Hepatocyte (in vitro differentiated cells): ENCODE data around the gene TBCD. TPM values are rescaled to one million over a fixed set of nuclear protein-coding genes. Genes with fewer than 3 reads are reported as not detected.

Experiments used
- DNase-seq: peaks from one replicate; pipeline ENCODE4 v3.0.0-alpha.2; 2016; ENCODE audit warnings: low spot score
- H2AFZ ChIP-seq: fragments of 200-600 bp; sonication (generic); 2 replicates; pipeline ENCODE4 v1.6.0; 2016; ENCODE audit warnings: antibody characterized with exemption, mild to moderate bottlenecking
- H3K27ac ChIP-seq: fragments of 200-600 bp; sonication (generic); 2 replicates; pipeline ENCODE4 v1.5.1; 2016; ENCODE audit warnings: mild to moderate bottlenecking
- H3K27me3 ChIP-seq: fragments of 200-600 bp; sonication (generic); 2 replicates; pipeline ENCODE4 v1.6.1; 2016
- H3K36me3 ChIP-seq: fragments of 200-600 bp; sonication (generic); replicated peaks from 2 replicates; pipeline ENCODE4 v1.5.1; 2016; ENCODE audit warnings: low read depth; ENCODE audit not compliant: insufficient read depth
- H3K4me1 ChIP-seq: fragments of 200-600 bp; sonication (generic); 2 replicates; pipeline ENCODE4 v1.5.1; 2016; ENCODE audit warnings: mild to moderate bottlenecking, moderate library complexity; ENCODE audit not compliant: insufficient read depth
- H3K4me2 ChIP-seq: fragments of 200-600 bp; sonication (generic); 2 replicates; pipeline ENCODE4 v1.6.0; 2016
- H3K4me3 ChIP-seq: fragments of 200-600 bp; sonication (generic); 2 replicates; pipeline ENCODE4 v1.5.1; 2016; ENCODE audit warnings: mild to moderate bottlenecking
- H3K79me2 ChIP-seq: fragments of 200-600 bp; sonication (generic); 2 replicates; pipeline ENCODE4 v1.6.0; 2017; ENCODE audit warnings: mild to moderate bottlenecking
- H3K9me2 ChIP-seq: fragments of 200-600 bp; sonication (generic); replicated peaks from 2 replicates; pipeline ENCODE4 v1.6.0; 2017; ENCODE audit warnings: mild to moderate bottlenecking; ENCODE audit not compliant: insufficient read depth
- H3K9me3 ChIP-seq: fragments of 200-600 bp; sonication (generic); 2 replicates; pipeline ENCODE4 v1.5.1; 2016; ENCODE audit warnings: low read depth, mild to moderate bottlenecking
- H4K20me1 ChIP-seq: fragments of 200-600 bp; sonication (generic); 2 replicates; pipeline ENCODE4 v1.6.0; 2016; ENCODE audit warnings: mild to moderate bottlenecking; ENCODE audit not compliant: insufficient read depth, poor library complexity, severe bottlenecking
- EZH2 ChIP-seq: fragments of 200-600 bp; sonication (generic); IDR thresholded peaks from 2 replicates; pipeline ENCODE4 v1.6.1; 2016; ENCODE audit warnings: antibody characterized with exemption, mild to moderate bottlenecking, borderline replicate concordance
- EZH2phosphoT487 ChIP-seq: fragments of 200-600 bp; sonication (generic); IDR thresholded peaks from one replicate; pipeline ENCODE4 v1.6.1; 2018; ENCODE audit warnings: antibody characterized with exemption, mild to moderate bottlenecking, low read depth, moderate library complexity; ENCODE audit not compliant: unreplicated experiment, severe bottlenecking
- WGBS: methylation state at CpG from one replicate; pipeline ENCODE4 v1.1.6; 2016; ENCODE audit warnings: low lambda C conversion rate; ENCODE audit errors: missing lambda C conversion rate; 5-methylcytosine and 5-hydroxymethylcytosine counted together
- polyA plus RNA-seq: library from polyadenylated mRNA; unstranded; fragments of >200 nt; fragmentation: Nextera tagmentation; extraction: Ambion mirVana; gene quantifications from 2 replicates; pipeline ENCODE4 v1.2.1, GENCODE V29; 2016
- total RNA-seq: library from RNA; depleted of rRNA; stranded (reverse); fragments of >200 nt; gene quantifications from 2 replicates; pipeline ENCODE4 v1.2.3, GENCODE V29; 2014
- TF ChIP-seq, protein P1 (sequence below): fragments of 200-600 bp; sonication (generic); IDR thresholded peaks from 2 replicates; pipeline ENCODE4 v1.5.1; 2016; ENCODE audit warnings: antibody characterized with exemption, mild to moderate bottlenecking; ENCODE audit not compliant: poor library complexity

TBCD gene
- total and polyA plus RNA-seq, 2 experiments from 2014 or later = 24.5 to 41.5 TPM

DNA sequence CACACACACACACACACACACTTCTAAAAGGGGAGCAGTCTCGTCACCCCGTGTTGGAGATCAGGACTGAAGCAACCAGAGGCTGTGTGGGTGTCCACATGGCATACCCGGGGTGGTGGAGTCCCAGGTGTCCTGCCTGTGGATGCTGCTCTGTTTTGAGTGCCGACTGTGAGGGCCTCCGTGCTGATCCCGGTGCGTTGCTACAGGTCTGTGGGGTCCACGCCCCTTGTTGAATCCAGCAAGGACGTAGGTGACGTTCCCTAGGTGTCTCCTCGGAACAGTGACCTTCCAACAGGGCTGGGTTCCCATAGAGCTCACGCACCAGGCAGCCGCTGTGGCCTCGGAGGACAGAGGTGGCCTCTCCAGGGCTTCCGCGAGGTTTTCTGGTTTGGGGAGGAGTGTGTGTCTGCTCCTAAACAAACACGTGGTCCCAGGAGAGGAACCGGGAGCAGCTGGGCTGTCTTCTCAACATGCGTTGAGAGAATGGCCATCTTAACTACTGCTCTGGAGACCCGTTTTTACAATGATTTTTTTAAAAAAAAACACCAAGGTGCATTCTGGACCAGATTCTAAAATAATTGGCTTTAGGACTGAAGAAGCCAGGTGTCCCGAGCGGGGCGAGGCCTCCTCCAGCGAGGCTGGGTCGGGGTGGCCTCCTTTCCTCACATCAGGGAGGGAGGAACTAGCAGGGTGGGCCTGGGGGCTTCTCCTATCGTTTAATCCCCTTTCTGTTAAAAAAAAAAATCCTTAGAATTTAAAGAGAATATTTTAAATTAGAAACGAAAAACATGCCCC, 188.6 kb downstream of the TBCD start:
- no peak overlapping the region for H2AFZ ChIP-seq
- DNase-seq = no peak
- no peaks in the 10 kb centered on the region for H4K20me1 ChIP-seq
- TF ChIP-seq, protein P1, sequence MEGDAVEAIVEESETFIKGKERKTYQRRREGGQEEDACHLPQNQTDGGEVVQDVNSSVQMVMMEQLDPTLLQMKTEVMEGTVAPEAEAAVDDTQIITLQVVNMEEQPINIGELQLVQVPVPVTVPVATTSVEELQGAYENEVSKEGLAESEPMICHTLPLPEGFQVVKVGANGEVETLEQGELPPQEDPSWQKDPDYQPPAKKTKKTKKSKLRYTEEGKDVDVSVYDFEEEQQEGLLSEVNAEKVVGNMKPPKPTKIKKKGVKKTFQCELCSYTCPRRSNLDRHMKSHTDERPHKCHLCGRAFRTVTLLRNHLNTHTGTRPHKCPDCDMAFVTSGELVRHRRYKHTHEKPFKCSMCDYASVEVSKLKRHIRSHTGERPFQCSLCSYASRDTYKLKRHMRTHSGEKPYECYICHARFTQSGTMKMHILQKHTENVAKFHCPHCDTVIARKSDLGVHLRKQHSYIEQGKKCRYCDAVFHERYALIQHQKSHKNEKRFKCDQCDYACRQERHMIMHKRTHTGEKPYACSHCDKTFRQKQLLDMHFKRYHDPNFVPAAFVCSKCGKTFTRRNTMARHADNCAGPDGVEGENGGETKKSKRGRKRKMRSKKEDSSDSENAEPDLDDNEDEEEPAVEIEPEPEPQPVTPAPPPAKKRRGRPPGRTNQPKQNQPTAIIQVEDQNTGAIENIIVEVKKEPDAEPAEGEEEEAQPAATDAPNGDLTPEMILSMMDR = no peak
- TF ChIP-seq EZH2 (no peak), EZH2phosphoT487 (no peak)
- peaks cover 10% of the 10 kb centered on the region for H3K9me3 ChIP-seq
- no peak overlapping the region for H3K27ac ChIP-seq
- no peak overlapping the region for H3K4me2 ChIP-seq
- no peaks in the 10 kb centered on the region for H3K9me2 ChIP-seq
- no peak overlapping the region for H3K4me3 ChIP-seq
- H3K36me3 ChIP-seq = no peaks in the 10 kb centered on the region
- no peaks in the 10 kb centered on the region for H3K4me1 ChIP-seq
- WGBS = 94% methylated on average over 27 of the region's 27 CpGs
- no peaks in the 10 kb centered on the region for H3K79me2 ChIP-seq
- H3K27me3 ChIP-seq = no peaks in the 10 kb centered on the region

DNA sequence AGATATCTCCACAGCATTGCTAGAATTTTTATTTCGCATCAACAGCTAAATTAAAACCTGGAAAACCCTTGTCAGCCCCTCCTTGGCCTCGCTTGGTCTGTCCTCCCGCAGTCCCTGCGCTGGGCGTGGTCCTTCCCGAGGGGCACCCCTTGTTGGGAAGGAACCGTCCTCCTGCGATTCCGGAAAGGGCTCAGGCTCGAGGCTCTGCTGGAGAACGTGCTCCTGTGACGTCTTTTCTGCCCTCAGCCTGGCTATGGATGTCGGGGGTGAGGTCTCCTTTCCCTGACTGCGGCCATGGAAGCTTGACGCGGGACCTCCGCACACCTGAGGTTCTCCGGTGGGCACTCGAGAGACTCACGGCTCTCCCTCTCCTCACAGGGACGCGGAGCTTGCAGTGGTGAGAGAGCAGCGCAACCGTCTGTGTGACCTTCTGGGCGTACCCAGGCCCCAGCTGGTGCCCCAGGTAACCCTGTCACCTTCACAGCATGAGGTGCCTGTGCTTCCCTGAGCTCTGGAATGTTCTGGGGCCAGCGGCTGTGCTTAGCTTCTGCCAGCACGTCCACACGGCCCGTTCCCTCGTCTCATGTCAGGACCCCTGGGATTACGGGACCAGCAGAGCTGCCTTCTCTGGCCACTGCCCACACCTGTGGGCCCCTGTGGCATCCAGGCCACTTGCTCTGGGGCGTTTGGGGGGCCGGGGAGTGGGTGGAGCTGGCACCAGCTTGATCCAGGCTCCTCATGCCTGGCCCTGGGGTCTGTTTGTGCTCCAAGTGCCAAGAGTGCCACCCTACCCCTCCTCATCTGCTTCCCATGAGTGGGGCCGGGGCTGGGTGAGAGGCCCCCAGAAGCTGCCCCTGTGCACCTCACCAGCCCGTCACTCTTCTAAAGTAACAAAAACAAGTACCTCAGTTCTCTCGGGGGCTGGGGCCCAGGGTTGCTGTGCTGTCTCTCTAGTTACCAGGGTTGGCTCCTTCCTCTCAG, 189.4 kb downstream of the TBCD start:
- TF ChIP-seq, protein P1 = no peak
- no peak for TF ChIP-seq EZH2
- TF ChIP-seq EZH2phosphoT487 = no peak
- Histone ChIP-seq H2AFZ (no peak overlapping the region), H3K79me2 (no peaks in the 10 kb centered on the region), H3K27ac (no peak overlapping the region), H4K20me1 (no peaks in the 10 kb centered on the region), H3K4me2 (no peak overlapping the region), H3K4me1 (no peaks in the 10 kb centered on the region), H3K36me3 (no peaks in the 10 kb centered on the region), H3K4me3 (no peak overlapping the region), H3K9me3 (peaks cover 10% of the 10 kb centered on the region), H3K9me2 (no peaks in the 10 kb centered on the region), H3K27me3 (no peaks in the 10 kb centered on the region)
- no peak for DNase-seq
- 96% methylated on average over 36 of the region's 36 CpGs for WGBS

DNA sequence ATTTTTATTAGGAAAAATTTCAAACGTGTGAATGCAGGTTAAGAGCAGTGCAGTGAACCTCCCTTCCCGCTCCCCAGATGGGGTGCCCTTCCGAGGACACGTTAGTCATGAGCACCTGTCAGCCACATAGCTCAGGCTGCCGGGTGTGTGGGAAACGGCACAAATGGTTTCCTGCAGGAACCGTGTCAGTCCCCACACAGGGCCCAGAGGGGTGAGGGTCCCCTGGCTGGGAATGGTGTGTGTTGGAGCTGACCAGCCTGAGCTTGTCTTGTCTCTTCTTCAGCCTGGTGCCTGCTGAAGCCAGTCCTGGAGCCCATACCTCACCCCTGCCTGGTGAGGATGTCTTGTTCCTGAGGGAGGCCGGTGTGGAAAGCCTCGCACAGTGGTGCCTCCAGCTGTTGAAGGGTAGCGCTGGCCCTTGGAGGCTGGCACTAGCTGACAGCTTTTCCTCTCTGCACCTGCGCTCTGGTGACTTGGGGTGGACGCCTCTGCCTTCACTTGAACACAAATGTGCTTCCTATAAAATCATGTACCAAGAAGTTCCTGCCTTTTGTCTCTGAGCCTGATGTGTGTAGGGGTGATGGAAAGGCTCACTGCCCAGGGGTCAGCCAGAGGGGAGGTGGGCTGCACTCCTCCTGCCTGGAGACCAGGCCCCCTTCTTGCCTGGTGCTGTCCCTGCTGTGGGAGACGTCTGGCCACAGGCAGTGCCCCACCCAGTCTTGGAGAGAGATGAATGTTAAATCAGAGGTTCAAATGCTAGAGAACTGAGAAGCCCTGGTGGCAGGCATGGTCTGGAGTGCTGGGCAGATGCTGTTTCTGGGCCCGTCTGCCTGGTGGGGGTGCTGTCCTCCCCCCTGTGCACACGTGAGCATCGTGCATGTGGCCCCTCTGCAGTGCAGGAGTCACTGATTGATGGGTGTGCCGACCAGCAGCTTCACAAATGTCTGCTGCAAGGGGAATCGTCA, 190.6 kb downstream of the TBCD start:
- no peak for DNase-seq
- Histone ChIP-seq H2AFZ (no peak overlapping the region), H3K4me1 (no peaks in the 10 kb centered on the region), H3K9me3 (peaks cover 10% of the 10 kb centered on the region), H3K4me3 (no peak overlapping the region), H3K36me3 (no peaks in the 10 kb centered on the region), H3K9me2 (no peaks in the 10 kb centered on the region), H3K4me2 (no peak overlapping the region), H3K27ac (no peak overlapping the region), H3K27me3 (no peaks in the 10 kb centered on the region), H3K79me2 (no peaks in the 10 kb centered on the region), H4K20me1 (no peaks in the 10 kb centered on the region)
- 93% methylated on average over 18 of the region's 18 CpGs for WGBS
- TF ChIP-seq EZH2 (no peak), EZH2phosphoT487 (no peak)
- TF ChIP-seq, protein P1 = no peak
